Measurements from ENCODE around the gene GIMAP6.
"Not testable (repeated sequence)": the region's sequence is repeated elsewhere in the genome, so short reads cannot be mapped to it uniquely, and the experiment has no call there.

Gene GIMAP6

DNA sequence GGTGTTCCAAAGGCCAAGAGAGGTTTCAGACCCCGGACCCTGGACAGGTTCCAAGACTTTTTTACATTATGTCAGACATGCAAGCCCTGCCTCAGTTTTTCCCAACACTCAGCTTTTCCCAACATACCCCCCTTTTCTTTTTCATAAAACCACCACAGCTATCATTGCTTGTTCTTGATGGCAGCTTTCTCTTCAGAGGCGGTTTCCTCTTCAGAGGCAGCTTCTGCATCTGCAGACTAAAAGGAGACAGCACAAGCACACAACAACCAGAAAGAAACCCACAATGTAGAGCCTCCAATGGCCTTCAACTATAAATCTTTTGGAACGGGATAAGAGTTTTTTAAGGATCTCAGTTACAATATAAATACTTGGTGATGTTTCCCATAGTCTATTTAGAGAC lies 19.3 kb downstream of the GIMAP6 start:
- TF ChIP-seq, protein P1, sequence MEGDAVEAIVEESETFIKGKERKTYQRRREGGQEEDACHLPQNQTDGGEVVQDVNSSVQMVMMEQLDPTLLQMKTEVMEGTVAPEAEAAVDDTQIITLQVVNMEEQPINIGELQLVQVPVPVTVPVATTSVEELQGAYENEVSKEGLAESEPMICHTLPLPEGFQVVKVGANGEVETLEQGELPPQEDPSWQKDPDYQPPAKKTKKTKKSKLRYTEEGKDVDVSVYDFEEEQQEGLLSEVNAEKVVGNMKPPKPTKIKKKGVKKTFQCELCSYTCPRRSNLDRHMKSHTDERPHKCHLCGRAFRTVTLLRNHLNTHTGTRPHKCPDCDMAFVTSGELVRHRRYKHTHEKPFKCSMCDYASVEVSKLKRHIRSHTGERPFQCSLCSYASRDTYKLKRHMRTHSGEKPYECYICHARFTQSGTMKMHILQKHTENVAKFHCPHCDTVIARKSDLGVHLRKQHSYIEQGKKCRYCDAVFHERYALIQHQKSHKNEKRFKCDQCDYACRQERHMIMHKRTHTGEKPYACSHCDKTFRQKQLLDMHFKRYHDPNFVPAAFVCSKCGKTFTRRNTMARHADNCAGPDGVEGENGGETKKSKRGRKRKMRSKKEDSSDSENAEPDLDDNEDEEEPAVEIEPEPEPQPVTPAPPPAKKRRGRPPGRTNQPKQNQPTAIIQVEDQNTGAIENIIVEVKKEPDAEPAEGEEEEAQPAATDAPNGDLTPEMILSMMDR (IDR thresholded peaks at IDR 0.05; ENCODE audit: borderline replicate concordance, control extremely low read depth, extremely low read depth, insufficient read depth, missing control alignments), result no peak
- in situ Hi-C loops (cut with MboI; ENCODE audit: low sequenced_read_pairs, unreplicated experiment), result no loop called here
- DNase-seq (ENCODE audit: low spot score), result no peak

DNA sequence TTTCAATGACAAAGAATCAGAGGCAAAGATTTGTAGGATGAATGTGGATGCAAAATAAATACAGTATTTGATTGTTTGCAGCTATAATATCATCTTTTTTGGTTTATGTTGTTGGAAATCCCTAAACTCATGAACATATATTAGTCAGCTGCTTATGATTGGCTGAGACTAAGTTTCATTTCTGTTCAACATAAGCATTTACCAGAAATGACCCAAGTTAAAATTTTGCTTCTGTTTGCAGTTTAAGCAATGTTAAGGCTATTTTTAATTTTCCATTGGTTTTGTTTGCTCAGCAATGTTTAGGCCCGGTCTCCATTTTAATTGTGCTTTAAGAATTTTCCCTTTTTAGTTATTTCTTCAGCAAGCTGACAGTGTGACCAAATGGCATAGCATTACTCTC lies 22.0 kb downstream of the GIMAP6 start:
- in situ Hi-C loops (cut with MboI; ENCODE audit: low sequenced_read_pairs, unreplicated experiment), result no loop called here
- DNase-seq (ENCODE audit: low spot score), result no peak
- TF ChIP-seq, protein P1 (IDR thresholded peaks at IDR 0.05; ENCODE audit: borderline replicate concordance, control extremely low read depth, extremely low read depth, insufficient read depth, missing control alignments), result no peak

DNA sequence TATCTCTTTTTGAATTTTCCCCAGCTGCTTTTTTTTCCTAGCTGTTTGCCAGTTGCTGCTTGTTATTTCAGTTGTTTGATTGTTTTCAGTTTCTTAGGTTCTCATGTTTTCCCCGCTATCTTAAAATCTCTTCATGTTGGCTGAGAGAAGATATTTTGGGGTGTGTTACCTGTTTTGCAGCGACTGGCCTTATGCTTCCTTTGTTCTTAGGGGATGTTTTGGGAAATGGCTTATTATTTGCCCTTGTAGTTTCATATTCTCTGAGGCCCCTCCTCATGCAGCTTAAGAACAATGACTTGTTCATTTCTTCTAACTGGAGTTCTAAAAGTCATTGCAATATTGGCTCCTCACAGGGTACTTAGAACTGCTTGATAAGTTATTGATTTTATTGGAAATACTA lies 28.6 kb downstream of the GIMAP6 start:
- DNase-seq (ENCODE audit: low spot score); in situ Hi-C loops (cut with MboI; ENCODE audit: low sequenced_read_pairs, unreplicated experiment): not testable (repeated sequence)

DNA sequence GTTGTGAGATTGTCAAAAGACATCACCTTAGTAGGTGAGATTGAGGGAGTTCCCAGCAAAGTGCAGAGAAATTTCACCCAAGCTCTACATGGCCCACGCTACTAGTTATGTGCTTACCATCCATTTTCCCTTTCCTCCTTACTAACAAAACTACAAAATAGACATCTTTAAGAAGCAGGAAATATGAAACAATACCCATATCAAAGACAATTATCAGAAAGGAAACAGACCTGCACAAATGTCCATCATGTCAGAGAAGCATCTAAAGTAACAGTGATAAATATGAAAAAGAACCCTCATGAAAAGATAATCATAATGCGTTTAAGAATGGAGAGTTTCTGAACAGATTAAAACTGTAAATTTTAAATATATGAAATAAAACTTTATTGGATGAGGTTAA lies 36.8 kb downstream of the GIMAP6 start:
- no peak for DNase-seq (ENCODE audit: low spot score)
- in situ Hi-C loops (cut with MboI; ENCODE audit: low sequenced_read_pairs, unreplicated experiment), result no loop called here
- TF ChIP-seq, protein P1 (IDR thresholded peaks at IDR 0.05; ENCODE audit: borderline replicate concordance, control extremely low read depth, extremely low read depth, insufficient read depth, missing control alignments), result no peak

DNA sequence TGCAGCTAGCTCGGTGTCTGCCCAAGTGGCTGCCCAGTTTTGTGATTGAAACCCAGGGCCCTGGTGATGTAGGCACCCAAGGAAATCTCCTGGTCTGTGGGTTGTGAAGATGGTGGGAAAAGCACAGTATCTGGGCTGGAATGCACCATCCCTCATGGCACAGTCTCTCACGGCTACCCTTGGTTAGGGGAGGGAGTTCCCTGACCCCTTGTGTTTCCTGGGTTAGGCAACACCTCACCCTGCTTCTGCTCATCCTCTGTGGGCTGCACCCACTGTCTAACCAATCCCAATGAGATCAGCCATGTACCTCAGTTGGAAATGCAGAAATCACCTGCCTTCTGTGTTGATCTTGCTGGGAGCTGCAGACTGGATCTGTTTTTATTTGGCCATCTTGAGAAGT lies 37.4 kb downstream of the GIMAP6 start:
- DNase-seq (ENCODE audit: low spot score), result no peak
- TF ChIP-seq, protein P1 (IDR thresholded peaks at IDR 0.05; ENCODE audit: borderline replicate concordance, control extremely low read depth, extremely low read depth, insufficient read depth, missing control alignments), result no peak
- in situ Hi-C loops (cut with MboI; ENCODE audit: low sequenced_read_pairs, unreplicated experiment), result no loop called here

DNA sequence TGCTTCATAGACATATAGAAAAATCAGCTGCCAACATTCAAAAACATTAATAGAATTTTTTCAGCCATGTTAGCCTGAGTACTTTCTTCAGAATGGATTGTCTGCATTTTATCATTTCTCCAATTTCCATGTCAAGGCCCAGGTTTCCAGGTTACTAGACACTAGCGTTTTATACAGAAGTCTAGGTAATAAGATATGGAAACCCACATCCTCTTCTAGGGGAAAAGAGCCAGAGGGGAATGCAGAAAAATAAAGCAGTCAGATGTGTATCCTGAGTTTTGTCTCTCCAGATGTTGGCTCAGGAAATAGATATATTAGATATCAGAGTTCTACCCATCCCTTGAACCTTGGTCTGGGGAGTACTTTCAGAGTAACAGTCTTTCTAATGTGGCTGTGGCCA lies 44.6 kb downstream of the GIMAP6 start:
- no peak for DNase-seq (ENCODE audit: low spot score)
- in situ Hi-C loops (cut with MboI; ENCODE audit: low sequenced_read_pairs, unreplicated experiment), result no loop called here

DNA sequence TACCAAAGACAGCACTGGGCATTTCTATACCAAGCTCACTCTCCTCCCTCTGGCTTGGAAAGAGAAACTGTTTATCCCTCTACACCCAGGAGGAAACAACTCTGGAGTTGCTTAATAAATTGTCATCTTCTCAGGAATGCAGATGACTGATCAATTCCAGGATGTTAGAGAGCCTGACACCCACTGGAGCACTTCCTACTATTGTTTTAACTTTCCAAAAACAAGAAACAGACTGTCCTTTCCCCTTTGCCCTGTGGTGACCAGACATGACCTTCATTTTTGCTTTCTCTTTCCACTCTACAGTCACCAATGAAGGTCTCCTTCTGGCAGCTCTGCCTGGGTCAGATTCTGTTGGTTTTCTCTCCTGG lies 45.4 kb downstream of the GIMAP6 start:
- in situ Hi-C loops (cut with MboI; ENCODE audit: low sequenced_read_pairs, unreplicated experiment), result no loop called here
- TF ChIP-seq, protein P1 (IDR thresholded peaks at IDR 0.05; ENCODE audit: borderline replicate concordance, control extremely low read depth, extremely low read depth, insufficient read depth, missing control alignments), result no peak
- no peak for DNase-seq (ENCODE audit: low spot score)

More for the DNA sequence above, 44.6 kb downstream of the GIMAP6 start:
- TF ChIP-seq, protein P1 (IDR thresholded peaks at IDR 0.05; ENCODE audit: borderline replicate concordance, control extremely low read depth, extremely low read depth, insufficient read depth, missing control alignments), result no peak

All from GM13976 (cell line).